IMR-90 (cell line): Measurements from ENCODE around the gene MRPL28.

Experiments used
- CEBPB ChIP-seq: IDR thresholded peaks from 2 replicates; pipeline ENCODE4 v1.6.1; 2012; ENCODE audit warnings: low read depth, low read length, improper control_type of control experiment
- CHD1 ChIP-seq: IDR thresholded peaks from 2 replicates; pipeline ENCODE4 v1.6.1; 2012; ENCODE audit warnings: low read depth, low read length, improper control_type of control experiment
- MAZ ChIP-seq: IDR thresholded peaks from 2 replicates; pipeline ENCODE4 v1.6.1; 2012; ENCODE audit warnings: low read depth, mild to moderate bottlenecking, low read length, improper control_type of control experiment, moderate library complexity, borderline replicate concordance
- MXI1 ChIP-seq: IDR thresholded peaks from 2 replicates; pipeline ENCODE4 v1.6.1; 2012; ENCODE audit warnings: low read depth, mild to moderate bottlenecking, low read length, moderate library complexity, borderline replicate concordance
- POLR2A ChIP-seq: IDR thresholded peaks from 2 replicates; pipeline ENCODE4 v1.6.1; 2012; ENCODE audit warnings: mild to moderate bottlenecking, low read depth, low read length
- RFX5 ChIP-seq: IDR thresholded peaks from 2 replicates; pipeline ENCODE4 v1.8.0; 2012; ENCODE audit warnings: low read depth, mild to moderate bottlenecking, low read length, moderate library complexity
- SMC3 ChIP-seq: fragments of 150-350 bp; IDR thresholded peaks from 2 replicates; pipeline ENCODE4 v1.6.1; 2016; ENCODE audit warnings: low read depth, mild to moderate bottlenecking, antibody characterized with exemption, low read length, moderate library complexity
- TF ChIP-seq, protein P1 (sequence below): fragments of 150-350 bp; IDR thresholded peaks from 2 replicates; pipeline ENCODE4 v1.6.1; 2017; ENCODE audit warnings: mild to moderate bottlenecking, antibody characterized with exemption, low read length, low read depth
- TF ChIP-seq, protein P2 (sequence below): conservative IDR thresholded peaks from 2 replicates; pipeline ENCODE4 v1.5.1; 2012; ENCODE audit warnings: mild to moderate bottlenecking, low read depth, low read length, improper control_type of control experiment

GRCh38 chr16:363110-363765 lies 7.1 kb downstream of the MRPL28 start:
- no peak for TF ChIP-seq RFX5
- TF ChIP-seq, protein P1, sequence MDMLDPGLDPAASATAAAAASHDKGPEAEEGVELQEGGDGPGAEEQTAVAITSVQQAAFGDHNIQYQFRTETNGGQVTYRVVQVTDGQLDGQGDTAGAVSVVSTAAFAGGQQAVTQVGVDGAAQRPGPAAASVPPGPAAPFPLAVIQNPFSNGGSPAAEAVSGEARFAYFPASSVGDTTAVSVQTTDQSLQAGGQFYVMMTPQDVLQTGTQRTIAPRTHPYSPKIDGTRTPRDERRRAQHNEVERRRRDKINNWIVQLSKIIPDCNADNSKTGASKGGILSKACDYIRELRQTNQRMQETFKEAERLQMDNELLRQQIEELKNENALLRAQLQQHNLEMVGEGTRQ = no peak
- TF ChIP-seq, protein P2, sequence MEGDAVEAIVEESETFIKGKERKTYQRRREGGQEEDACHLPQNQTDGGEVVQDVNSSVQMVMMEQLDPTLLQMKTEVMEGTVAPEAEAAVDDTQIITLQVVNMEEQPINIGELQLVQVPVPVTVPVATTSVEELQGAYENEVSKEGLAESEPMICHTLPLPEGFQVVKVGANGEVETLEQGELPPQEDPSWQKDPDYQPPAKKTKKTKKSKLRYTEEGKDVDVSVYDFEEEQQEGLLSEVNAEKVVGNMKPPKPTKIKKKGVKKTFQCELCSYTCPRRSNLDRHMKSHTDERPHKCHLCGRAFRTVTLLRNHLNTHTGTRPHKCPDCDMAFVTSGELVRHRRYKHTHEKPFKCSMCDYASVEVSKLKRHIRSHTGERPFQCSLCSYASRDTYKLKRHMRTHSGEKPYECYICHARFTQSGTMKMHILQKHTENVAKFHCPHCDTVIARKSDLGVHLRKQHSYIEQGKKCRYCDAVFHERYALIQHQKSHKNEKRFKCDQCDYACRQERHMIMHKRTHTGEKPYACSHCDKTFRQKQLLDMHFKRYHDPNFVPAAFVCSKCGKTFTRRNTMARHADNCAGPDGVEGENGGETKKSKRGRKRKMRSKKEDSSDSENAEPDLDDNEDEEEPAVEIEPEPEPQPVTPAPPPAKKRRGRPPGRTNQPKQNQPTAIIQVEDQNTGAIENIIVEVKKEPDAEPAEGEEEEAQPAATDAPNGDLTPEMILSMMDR = no peak
- no peak for TF ChIP-seq POLR2A
- TF ChIP-seq MXI1 = no peak
- TF ChIP-seq CEBPB = no peak
- TF ChIP-seq MAZ = no peak
- TF ChIP-seq SMC3 = no peak
- no peak for TF ChIP-seq CHD1
